ENCODE measurements around the gene E2F1.
A peak's percentile ranks its signal among the peaks of the same experiment; 100 is the strongest.

E2F1 gene

DNA sequence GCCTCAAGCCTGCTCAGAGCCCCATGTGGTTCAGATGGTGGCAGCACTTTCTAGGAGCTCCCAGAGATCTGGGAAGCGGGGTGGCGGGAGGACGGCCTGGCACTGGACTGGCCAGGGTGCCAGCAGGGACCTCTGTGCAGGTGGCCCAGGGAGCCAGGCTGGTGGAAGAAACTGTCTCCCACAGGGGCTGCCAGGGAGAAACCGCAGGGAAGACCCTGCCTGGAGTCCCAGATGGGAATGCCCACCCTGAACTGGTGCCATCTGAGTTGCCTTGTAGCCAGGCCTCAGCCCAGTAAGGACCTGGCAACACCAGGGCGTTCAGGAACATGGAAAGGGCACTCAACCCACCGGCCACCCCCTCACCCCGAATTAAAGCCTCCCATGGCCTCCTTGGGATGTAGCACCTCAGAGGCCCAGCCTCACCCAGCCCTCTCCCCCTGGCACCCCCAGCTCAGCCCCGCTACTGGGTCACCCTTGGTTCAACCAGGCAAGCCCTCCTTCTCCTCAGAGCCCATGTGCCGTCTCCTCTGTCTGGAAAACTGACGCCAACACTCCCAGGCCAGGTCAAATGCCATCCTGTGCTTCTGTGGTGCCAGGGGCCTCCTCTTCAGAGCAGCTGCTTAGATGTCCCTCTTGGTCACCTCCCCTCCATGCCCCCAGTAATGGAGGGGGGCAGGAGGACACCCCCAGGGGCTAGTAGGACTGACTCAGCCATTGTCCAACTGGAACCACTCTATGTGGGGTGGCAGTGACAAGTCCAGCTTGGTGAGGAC lies 30.0 kb downstream of the E2F1 start:
- DNase-seq (ENCODE audit: low read depth), result no peak
- no peak for TF ChIP-seq MAX (IDR thresholded peaks at IDR 0.05; ENCODE audit: low read depth, low read length)
- TF ChIP-seq MYC (IDR thresholded peaks at IDR 0.05; ENCODE audit: low read depth, low read length), result no peak
- no peak overlapping the region for H3K4me3 ChIP-seq (ENCODE audit: low read depth, low read length)

GRCh38 chr20:33655164-33655563 lies 31.0 kb downstream of the E2F1 start:
- H3K4me3 ChIP-seq (ENCODE audit: low read depth, low read length), result no peak overlapping the region
- TF ChIP-seq MYC (IDR thresholded peaks at IDR 0.05; ENCODE audit: low read depth, low read length), result no peak
- no peak for DNase-seq (ENCODE audit: low read depth)

DNA sequence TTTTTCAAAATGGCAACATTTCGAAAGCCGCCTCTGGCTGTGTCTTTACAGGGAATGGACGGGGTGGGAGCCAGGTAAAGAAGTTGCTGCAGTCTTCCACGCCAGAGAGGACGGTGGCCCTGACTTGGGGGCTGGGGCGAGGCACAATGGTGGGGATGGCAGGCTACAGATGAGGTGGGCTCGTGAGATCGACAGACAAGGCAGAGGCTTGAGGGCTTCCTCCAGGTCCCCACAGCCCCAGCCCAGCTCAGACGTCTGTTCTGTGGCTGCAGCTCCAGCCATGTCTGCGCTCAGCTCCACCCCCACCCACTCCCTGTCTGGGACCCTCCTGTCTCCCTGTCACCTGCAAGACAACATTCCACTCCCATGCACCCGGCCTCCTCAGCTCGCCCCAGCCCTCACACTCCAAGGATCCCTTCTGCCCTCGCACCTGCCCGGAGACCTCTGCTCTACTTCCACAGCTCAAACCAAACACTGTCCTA lies 31.5 kb downstream of the E2F1 start:
- no peak for DNase-seq (ENCODE audit: low read depth)
- TF ChIP-seq POLR2A (IDR thresholded peaks at IDR 0.05; ENCODE audit: extremely low read depth, insufficient read length) (no peak), MYC (IDR thresholded peaks at IDR 0.05; ENCODE audit: low read depth, low read length) (no peak), MAX (IDR thresholded peaks at IDR 0.05; ENCODE audit: low read depth, low read length) (no peak), CTCF (IDR thresholded peaks at IDR 0.05; ENCODE audit: low read depth, low read length) (no peak)

DNA sequence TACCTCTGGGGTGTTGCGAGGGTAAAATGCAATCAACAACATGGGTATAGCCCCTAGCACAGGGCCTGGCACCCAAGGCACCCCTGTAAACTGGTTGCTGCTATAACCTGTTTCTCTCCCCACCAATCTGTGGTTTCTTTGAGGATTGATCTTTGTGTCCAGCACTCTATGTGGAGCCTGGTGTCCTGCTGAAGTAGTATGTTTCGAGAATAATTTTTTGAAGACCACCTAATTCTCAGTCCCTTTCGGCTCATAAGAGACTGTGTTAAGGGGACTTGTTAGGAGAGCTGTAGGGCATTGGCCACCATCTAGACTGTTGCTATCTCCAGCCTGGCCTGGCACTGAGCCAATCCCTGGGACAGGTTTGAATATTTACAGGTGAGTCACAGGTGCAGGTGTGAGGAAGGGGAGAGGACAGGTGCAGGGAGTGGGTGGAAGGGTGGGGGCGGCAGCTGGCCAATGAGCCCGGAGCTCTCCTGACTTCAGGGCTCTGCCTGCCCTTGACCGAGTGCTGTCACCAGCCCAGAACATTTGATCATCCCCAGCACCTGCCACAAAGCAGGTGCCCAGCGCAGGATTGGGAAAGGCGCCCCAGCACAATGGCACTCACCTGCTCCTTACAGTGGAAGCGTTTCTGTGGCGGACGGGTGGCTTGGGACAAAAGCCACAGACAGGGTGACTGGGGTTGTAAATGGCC lies 32.1 kb downstream of the E2F1 start:
- H3K4me3 ChIP-seq (ENCODE audit: low read depth, low read length), result no peak overlapping the region
- TF ChIP-seq MAX (IDR thresholded peaks at IDR 0.05; ENCODE audit: low read depth, low read length) (no peak), CTCF (IDR thresholded peaks at IDR 0.05; ENCODE audit: low read depth, low read length) (no peak), POLR2A (IDR thresholded peaks at IDR 0.05; ENCODE audit: extremely low read depth, insufficient read length) (no peak), MYC (IDR thresholded peaks at IDR 0.05; ENCODE audit: low read depth, low read length) (no peak)
- DNase-seq (ENCODE audit: low read depth), result no peak

More for the DNA sequence above, 31.5 kb downstream of the E2F1 start:
- no peak overlapping the region for H3K4me3 ChIP-seq (ENCODE audit: low read depth, low read length)

DNA sequence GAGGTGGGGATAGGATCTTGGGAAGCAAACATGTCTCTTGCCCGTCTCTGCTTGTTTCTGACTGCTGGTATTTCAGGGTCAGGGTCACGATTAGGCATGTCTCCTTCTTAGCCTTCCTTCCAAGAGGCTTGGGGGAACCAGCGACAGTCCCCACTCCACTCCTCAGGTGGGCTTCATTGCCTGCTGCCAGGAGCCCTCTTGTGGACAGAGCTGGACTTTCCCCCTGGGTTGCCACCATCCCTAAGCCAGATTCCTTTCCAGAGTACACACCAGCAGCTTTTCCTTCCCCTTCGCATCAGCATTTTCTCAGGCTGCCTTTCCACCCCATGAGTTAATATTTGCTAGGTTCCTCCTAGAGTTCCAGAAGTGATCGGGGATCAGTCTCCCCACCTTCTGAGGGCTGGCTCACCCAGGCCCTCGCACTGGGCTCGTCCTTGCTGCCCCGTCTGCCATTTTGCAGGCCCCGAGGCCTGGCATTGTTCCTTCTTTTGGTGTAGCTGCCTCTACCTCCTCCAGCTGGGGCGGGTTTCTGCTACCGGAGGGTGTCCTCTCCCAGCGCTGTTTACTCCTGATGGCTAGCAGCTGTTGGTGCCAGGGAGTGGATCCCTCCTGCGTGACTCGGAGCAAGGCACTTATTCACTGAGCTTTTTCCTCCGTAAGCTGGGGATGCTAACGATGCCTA lies 32.8 kb downstream of the E2F1 start:
- peak; percentile 72 for DNase-seq (ENCODE audit: low read depth)
- H3K4me3 ChIP-seq (ENCODE audit: low read depth, low read length), result no peak overlapping the region
- TF ChIP-seq POLR2A (IDR thresholded peaks at IDR 0.05; ENCODE audit: extremely low read depth, insufficient read length) (no peak), MAX (IDR thresholded peaks at IDR 0.05; ENCODE audit: low read depth, low read length) (no peak), MYC (IDR thresholded peaks at IDR 0.05; ENCODE audit: low read depth, low read length) (no peak), CTCF (IDR thresholded peaks at IDR 0.05; ENCODE audit: low read depth, low read length) (peak; percentile 95)

- no peak for TF ChIP-seq MAX (IDR thresholded peaks at IDR 0.05; ENCODE audit: low read depth, low read length)
- TF ChIP-seq MYC (IDR thresholded peaks at IDR 0.05; ENCODE audit: low read depth, low read length), result no peak
- TF ChIP-seq POLR2A (IDR thresholded peaks at IDR 0.05; ENCODE audit: extremely low read depth, insufficient read length), result no peak
- TF ChIP-seq CTCF (IDR thresholded peaks at IDR 0.05; ENCODE audit: low read depth, low read length), result no peak
- no peak for DNase-seq (ENCODE audit: low read depth)
These were observed 34.6 kb downstream of the E2F1 start for GRCh38 chr20:33651562-33652048.

More at GRCh38 chr20:33651562-33652048, 34.6 kb downstream of the E2F1 start:
- no peak overlapping the region for H3K4me3 ChIP-seq (ENCODE audit: low read depth, low read length)

Measured in NB4 (cell line).